Neuron (in vitro differentiated cells): ENCODE data around the gene KHDC4.

ENCODE experiments used
- H2AFZ ChIP-seq: one replicate; pipeline ENCODE4 v1.6.1; 2013; ENCODE audit warnings: low read depth, mild to moderate bottlenecking, inconsistent platforms, low read length, moderate library complexity
- H3K27me3 ChIP-seq: one replicate; pipeline ENCODE4 v1.6.1; 2013; ENCODE audit warnings: low read length; ENCODE audit not compliant: insufficient read depth
- H3K36me3 ChIP-seq: one replicate; pipeline ENCODE4 v1.6.1; 2013; ENCODE audit warnings: low read length; ENCODE audit not compliant: insufficient read depth
- H3K4me1 ChIP-seq: one replicate; pipeline ENCODE4 v1.6.1; 2013; ENCODE audit warnings: low read length; ENCODE audit not compliant: insufficient read depth
- H3K4me3 ChIP-seq: 2 replicates; pipeline ENCODE4 v1.5.1; 2013; ENCODE audit warnings: mild to moderate bottlenecking, low read length, moderate library complexity
- H3K9me3 ChIP-seq: one replicate; pipeline ENCODE4 v1.6.1; 2013; ENCODE audit warnings: low read length

Gene KHDC4

GRCh38 chr1:155877945-155878344 lies 56.3 kb downstream of the KHDC4 start:
- H3K36me3 ChIP-seq: peaks cover 52% of the 10 kb centered on the region
- no peak overlapping the region for H2AFZ ChIP-seq

GRCh38 chr1:155873860-155874259 lies 60.4 kb downstream of the KHDC4 start:
- Histone ChIP-seq H3K4me1 (peaks cover 13% of the 10 kb centered on the region), H3K9me3 (no peaks in the 10 kb centered on the region), H3K36me3 (peaks cover 48% of the 10 kb centered on the region), H2AFZ (no peak overlapping the region), H3K27me3 (no peaks in the 10 kb centered on the region), H3K4me3 (no peak overlapping the region)

More at GRCh38 chr1:155877945-155878344, 56.3 kb downstream of the KHDC4 start:
- Histone ChIP-seq H3K27me3 (no peaks in the 10 kb centered on the region), H3K4me3 (no peak overlapping the region), H3K9me3 (no peaks in the 10 kb centered on the region), H3K4me1 (no peaks in the 10 kb centered on the region)

DNA sequence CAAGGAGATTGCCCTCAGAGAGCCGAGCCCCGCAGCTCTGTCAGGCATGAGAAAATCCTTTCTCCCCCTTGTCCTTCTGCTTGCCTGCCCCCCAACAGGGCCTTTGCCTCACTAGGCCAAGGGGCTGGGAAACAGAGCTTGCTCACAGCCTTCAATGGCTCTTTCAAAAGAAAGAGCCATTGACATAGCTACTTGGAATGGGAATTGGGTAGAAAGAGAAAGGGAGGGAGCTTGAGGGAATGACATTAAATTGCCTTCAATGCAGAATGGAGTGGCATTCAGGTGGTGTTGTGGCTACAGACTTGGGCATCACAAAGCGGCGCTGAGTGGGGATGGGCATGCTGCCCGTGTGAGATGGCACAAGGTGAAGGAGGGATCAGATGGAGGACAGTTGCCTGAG lies 61.7 kb downstream of the KHDC4 start:
- Histone ChIP-seq H3K4me3 (no peak overlapping the region), H3K9me3 (no peaks in the 10 kb centered on the region), H3K36me3 (peaks cover 54% of the 10 kb centered on the region), H2AFZ (no peak overlapping the region), H3K27me3 (no peaks in the 10 kb centered on the region), H3K4me1 (peaks cover 13% of the 10 kb centered on the region)

DNA sequence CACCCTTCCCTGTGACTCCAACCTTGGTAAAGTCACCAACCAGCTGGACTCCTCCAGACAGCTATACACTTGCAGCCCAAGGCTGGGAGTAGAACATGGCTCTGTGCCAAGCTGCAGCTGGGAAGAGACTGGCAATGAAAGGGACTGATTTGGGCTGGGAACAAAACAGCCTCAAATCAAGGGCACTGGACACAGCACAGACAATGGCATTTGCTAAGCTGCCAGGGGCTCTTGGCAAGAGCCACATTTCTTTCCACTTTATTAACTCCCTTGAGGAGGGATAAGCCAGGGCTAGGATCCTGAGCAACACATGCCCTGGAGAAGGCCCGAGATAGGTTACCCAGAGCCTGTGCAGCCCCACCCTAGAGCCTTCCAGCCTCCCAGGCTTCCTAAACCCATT lies 62.8 kb downstream of the KHDC4 start:
- Histone ChIP-seq H3K4me1 (peaks cover 13% of the 10 kb centered on the region), H3K36me3 (peaks cover 58% of the 10 kb centered on the region), H2AFZ (no peak overlapping the region), H3K9me3 (no peaks in the 10 kb centered on the region), H3K4me3 (no peak overlapping the region), H3K27me3 (no peaks in the 10 kb centered on the region)

DNA sequence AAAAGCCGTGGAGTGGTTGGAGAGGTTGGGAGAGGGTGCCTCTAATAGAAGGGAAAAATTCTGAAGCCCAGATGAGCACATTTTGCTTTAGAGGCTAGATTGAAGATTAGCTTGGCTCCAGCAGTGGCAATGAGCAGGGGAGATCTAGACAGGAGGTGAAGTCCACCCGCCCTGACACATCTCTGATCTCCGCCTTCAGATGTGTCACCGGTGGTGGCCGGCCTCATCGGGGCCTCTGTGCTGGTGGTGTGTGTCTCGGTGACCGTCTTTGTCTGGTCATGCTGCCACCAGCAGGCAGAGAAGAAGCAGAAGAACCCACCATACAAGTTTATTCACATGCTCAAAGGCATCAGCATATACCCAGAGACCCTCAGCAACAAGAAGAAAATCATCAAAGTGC lies 66.4 kb downstream of the KHDC4 start:
- Histone ChIP-seq H3K9me3 (no peaks in the 10 kb centered on the region), H2AFZ (no peak overlapping the region), H3K4me1 (peaks cover 12% of the 10 kb centered on the region), H3K4me3 (no peak overlapping the region), H3K27me3 (no peaks in the 10 kb centered on the region), H3K36me3 (peaks cover 57% of the 10 kb centered on the region)

GRCh38 chr1:155864393-155864792 lies 69.8 kb downstream of the KHDC4 start:
- Histone ChIP-seq H3K36me3 (peaks cover 42% of the 10 kb centered on the region), H3K27me3 (no peaks in the 10 kb centered on the region), H3K4me1 (peaks cover 19% of the 10 kb centered on the region), H3K4me3 (no peak overlapping the region), H3K9me3 (no peaks in the 10 kb centered on the region), H2AFZ (no peak overlapping the region)
